ENCODE measurements around the gene RABGEF1. TPM values are rescaled to one million over a fixed set of nuclear protein-coding genes. Genes with fewer than 3 reads are reported as not detected.

The RABGEF1 gene
- total and polyA plus RNA-seq, 9 of the 15 experiments (the other 6 are each of a cell fraction or from before 2014, with no cell fraction given): 7.0 to 29.3 (median 20.5) TPM

GRCh38 chr7:66844552-66845378 is 104.2 kb downstream of the RABGEF1 start (continued):
- peak in 1 of 2 experiments; percentile 68; a peak in 1 of 3 replicates for TF ChIP-seq CBX3 (IDR thresholded peaks at IDR 0.05; ENCODE audit: borderline replicate concordance in 1 of 2, low read length in 2 of 2)
- no peak for TF ChIP-seq SAFB2 (IDR thresholded peaks at IDR 0.05; ENCODE audit: borderline replicate concordance, low read depth, low read length, severe bottlenecking)
- TF ChIP-seq SRSF9 (IDR thresholded peaks at IDR 0.05; ENCODE audit: borderline replicate concordance, low read depth, low read length): no peak
- TF ChIP-seq, protein P1, sequence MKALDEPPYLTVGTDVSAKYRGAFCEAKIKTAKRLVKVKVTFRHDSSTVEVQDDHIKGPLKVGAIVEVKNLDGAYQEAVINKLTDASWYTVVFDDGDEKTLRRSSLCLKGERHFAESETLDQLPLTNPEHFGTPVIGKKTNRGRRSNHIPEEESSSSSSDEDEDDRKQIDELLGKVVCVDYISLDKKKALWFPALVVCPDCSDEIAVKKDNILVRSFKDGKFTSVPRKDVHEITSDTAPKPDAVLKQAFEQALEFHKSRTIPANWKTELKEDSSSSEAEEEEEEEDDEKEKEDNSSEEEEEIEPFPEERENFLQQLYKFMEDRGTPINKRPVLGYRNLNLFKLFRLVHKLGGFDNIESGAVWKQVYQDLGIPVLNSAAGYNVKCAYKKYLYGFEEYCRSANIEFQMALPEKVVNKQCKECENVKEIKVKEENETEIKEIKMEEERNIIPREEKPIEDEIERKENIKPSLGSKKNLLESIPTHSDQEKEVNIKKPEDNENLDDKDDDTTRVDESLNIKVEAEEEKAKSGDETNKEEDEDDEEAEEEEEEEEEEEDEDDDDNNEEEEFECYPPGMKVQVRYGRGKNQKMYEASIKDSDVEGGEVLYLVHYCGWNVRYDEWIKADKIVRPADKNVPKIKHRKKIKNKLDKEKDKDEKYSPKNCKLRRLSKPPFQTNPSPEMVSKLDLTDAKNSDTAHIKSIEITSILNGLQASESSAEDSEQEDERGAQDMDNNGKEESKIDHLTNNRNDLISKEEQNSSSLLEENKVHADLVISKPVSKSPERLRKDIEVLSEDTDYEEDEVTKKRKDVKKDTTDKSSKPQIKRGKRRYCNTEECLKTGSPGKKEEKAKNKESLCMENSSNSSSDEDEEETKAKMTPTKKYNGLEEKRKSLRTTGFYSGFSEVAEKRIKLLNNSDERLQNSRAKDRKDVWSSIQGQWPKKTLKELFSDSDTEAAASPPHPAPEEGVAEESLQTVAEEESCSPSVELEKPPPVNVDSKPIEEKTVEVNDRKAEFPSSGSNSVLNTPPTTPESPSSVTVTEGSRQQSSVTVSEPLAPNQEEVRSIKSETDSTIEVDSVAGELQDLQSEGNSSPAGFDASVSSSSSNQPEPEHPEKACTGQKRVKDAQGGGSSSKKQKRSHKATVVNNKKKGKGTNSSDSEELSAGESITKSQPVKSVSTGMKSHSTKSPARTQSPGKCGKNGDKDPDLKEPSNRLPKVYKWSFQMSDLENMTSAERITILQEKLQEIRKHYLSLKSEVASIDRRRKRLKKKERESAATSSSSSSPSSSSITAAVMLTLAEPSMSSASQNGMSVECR (CRISPR knock-in tag; IDR thresholded peaks at IDR 0.05): peak; percentile 68
- peak; percentile 13; the same call in 1 of the 2 replicates for TF ChIP-seq MAFK (IDR thresholded peaks at IDR 0.05; ENCODE audit: low read length)
- TF ChIP-seq, protein P2, sequence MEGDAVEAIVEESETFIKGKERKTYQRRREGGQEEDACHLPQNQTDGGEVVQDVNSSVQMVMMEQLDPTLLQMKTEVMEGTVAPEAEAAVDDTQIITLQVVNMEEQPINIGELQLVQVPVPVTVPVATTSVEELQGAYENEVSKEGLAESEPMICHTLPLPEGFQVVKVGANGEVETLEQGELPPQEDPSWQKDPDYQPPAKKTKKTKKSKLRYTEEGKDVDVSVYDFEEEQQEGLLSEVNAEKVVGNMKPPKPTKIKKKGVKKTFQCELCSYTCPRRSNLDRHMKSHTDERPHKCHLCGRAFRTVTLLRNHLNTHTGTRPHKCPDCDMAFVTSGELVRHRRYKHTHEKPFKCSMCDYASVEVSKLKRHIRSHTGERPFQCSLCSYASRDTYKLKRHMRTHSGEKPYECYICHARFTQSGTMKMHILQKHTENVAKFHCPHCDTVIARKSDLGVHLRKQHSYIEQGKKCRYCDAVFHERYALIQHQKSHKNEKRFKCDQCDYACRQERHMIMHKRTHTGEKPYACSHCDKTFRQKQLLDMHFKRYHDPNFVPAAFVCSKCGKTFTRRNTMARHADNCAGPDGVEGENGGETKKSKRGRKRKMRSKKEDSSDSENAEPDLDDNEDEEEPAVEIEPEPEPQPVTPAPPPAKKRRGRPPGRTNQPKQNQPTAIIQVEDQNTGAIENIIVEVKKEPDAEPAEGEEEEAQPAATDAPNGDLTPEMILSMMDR (IDR thresholded peaks at IDR 0.05 in 2 of 3, conservative IDR thresholded peaks at IDR 0.05 in 1 of 3; ENCODE audit: insufficient read depth in 2 of 3, low read depth in 1 of 3, low read length in 3 of 3): peak; percentile 5 to 39 (median 26); a peak in 4 of 6 replicates
- no peak for TF ChIP-seq CHD7 (IDR thresholded peaks at IDR 0.05; ENCODE audit: low read depth, low read length)
